GM12878 (cell line): ENCODE data around the gene TTLL13. TPM values are rescaled to one million over a fixed set of nuclear protein-coding genes. Genes with fewer than 3 reads are reported as not detected.

Experiments
- ATAC-seq: fragments of 200-7000 bp; cut with Tn5 transposase; 3 replicates; pipeline ENCODE4 v1.9.1; 2020; ENCODE audit warnings: mild to moderate bottlenecking, moderate library complexity
- BruUV-seq: library from RNA; stranded (reverse); fragments of 400-500 nt; replicated peaks from 2 replicates; lab custom pipeline; 2021; lab: Mats Ljungman, UMichigan
- CTCF ChIA-PET: fragments of 300-600 bp; sonication (Branson Sonifier 250); formaldehyde crosslinking; extraction: SDS; loops from one replicate; lab custom pipeline; 2021; ENCODE audit warnings: inconsistent platforms; lab: Yijun Ruan, JAX
- POLR2A ChIA-PET: fragments of 350-600 bp; formaldehyde crosslinking; extraction: SDS; loops from one replicate; lab custom pipeline; 2021; ENCODE audit warnings: inconsistent platforms; lab: Charles Lee
- RAD21 ChIA-PET: fragments of 300-600 bp; sonication (Branson Sonifier 250); formaldehyde crosslinking; loops from one replicate; lab custom pipeline; 2023; ENCODE audit warnings: antibody characterized with exemption; ENCODE audit not compliant: unreplicated experiment; lab: Charles Lee
- SMC1A ChIA-PET: fragments of 300-600 bp; sonication (Branson Sonifier 250); formaldehyde crosslinking; loops from one replicate; lab custom pipeline; 2023; ENCODE audit not compliant: unreplicated experiment, uncharacterized antibody; lab: Charles Lee
- DNase-seq: peaks from one replicate; pipeline ENCODE4 v3.0.0-alpha.2; 2011; ENCODE audit warnings: low read depth, low spot score
- FAIRE-seq: peaks from 3 replicates; lab custom pipeline; 2011; peaks lifted over from hg19 to GRCh38; lab: Jason Lieb, UNC
- H2AFZ ChIP-seq: 2 replicates; pipeline ENCODE4 v1.6.0; 2011; ENCODE audit warnings: low read depth, low read length, control low read depth; ENCODE audit not compliant: control insufficient read depth
- H3K27ac ChIP-seq: 2 replicates; pipeline ENCODE4 v1.5.1; 2011; ENCODE audit warnings: control low read depth; ENCODE audit not compliant: control insufficient read depth, insufficient read depth
- H3K27me3 ChIP-seq, 2 experiments: replicated peaks in 1 of 2; 2 replicates each; pipeline versions ENCODE4 v1.6.0 to v1.6.1; 2011; ENCODE audit warnings: low read length in 1 of 2; ENCODE audit not compliant: control insufficient read depth in 2 of 2, insufficient read depth in 2 of 2
- H3K36me3 ChIP-seq, 2 experiments: 2 replicates each; pipeline ENCODE4 v1.5.1; 2011; ENCODE audit warnings: low read length in 1 of 2; ENCODE audit not compliant: control insufficient read depth in 2 of 2, insufficient read depth in 2 of 2
- H3K4me1 ChIP-seq: 2 replicates; pipeline ENCODE4 v1.6.1; 2011; ENCODE audit warnings: mild to moderate bottlenecking, low read length, moderate library complexity, mixed read lengths; ENCODE audit not compliant: control insufficient read depth, insufficient read depth
- H3K4me2 ChIP-seq: 2 replicates; pipeline ENCODE4 v1.6.0; 2011; ENCODE audit warnings: control low read depth; ENCODE audit not compliant: control insufficient read depth, insufficient read depth
- H3K4me3 ChIP-seq: fragments of 200-600 bp; sonication (generic); 2 replicates; pipeline ENCODE4 v1.5.1; 2016
- H3K79me2 ChIP-seq: 2 replicates; pipeline ENCODE4 v1.6.0; 2011; ENCODE audit warnings: low read length; ENCODE audit not compliant: control insufficient read depth, insufficient read depth
- H3K9ac ChIP-seq: 2 replicates; pipeline ENCODE4 v1.8.0; 2011; ENCODE audit warnings: low read length, control low read depth, mixed read lengths; ENCODE audit not compliant: control insufficient read depth, insufficient read depth
- H3K9me3 ChIP-seq: replicated peaks from 3 replicates; pipeline ENCODE4 v1.5.1; 2011; ENCODE audit warnings: mild to moderate bottlenecking, low read length; ENCODE audit not compliant: control insufficient read depth, insufficient read depth
- H4K20me1 ChIP-seq: 2 replicates; pipeline ENCODE4 v1.6.0; 2011; ENCODE audit not compliant: control insufficient read depth, insufficient read depth
- ETV6 ChIP-seq, 2 experiments: fragments of 450-650 bp in 1 of 2; IDR thresholded peaks in 1 of 2; conservative IDR thresholded peaks in 1 of 2; 2 replicates each; pipeline ENCODE4 v1.6.1; 2014; ENCODE audit warnings: antibody characterized with exemption in 1 of 2, borderline replicate concordance in 1 of 2, low read depth in 1 of 2, mild to moderate bottlenecking in 1 of 2, moderate library complexity in 1 of 2
- IKZF1 ChIP-seq: fragments of 450-650 bp; conservative IDR thresholded peaks from 2 replicates; pipeline ENCODE4 v1.6.1; 2017; ENCODE audit warnings: antibody characterized with exemption, mild to moderate bottlenecking
- MYC ChIP-seq: IDR thresholded peaks from 2 replicates; pipeline ENCODE4 v1.6.1; 2011; ENCODE audit warnings: mild to moderate bottlenecking, low read length, moderate library complexity, inconsistent platforms; ENCODE audit not compliant: insufficient read depth, insufficient replicate concordance, insufficient read length, severe bottlenecking
- POLR2A ChIP-seq: IDR thresholded peaks from 2 replicates; pipeline ENCODE4 v1.6.1; 2011; ENCODE audit warnings: low read depth, mild to moderate bottlenecking, low read length
- ZNF207 ChIP-seq: fragments of 450-650 bp; IDR thresholded peaks from 2 replicates; pipeline ENCODE4 v1.6.1; 2014; ENCODE audit warnings: antibody characterized with exemption, mild to moderate bottlenecking, borderline replicate concordance
- ZNF274 ChIP-seq: IDR thresholded peaks from one replicate; pipeline ENCODE4 v1.8.0; 2011; ENCODE audit not compliant: insufficient read length, insufficient read depth
- WGBS: methylation state at CpG from one replicate; pipeline ENCODE4 v1.1.6; 2016; ENCODE audit warnings: low lambda C conversion rate; ENCODE audit not compliant: insufficient replicate concordance, insufficient coverage; ENCODE audit errors: missing lambda C conversion rate; 5-methylcytosine and 5-hydroxymethylcytosine counted together
- in situ Hi-C: fragments of 300-500 bp; cut with MboI; formaldehyde crosslinking; loops from 9 replicates; pipeline ENCODE4 v1.14.3; 2018; ENCODE audit warnings: mixed read lengths
- intact Hi-C: fragments of 100-400 bp; cut with micrococcal nuclease; formaldehyde crosslinking; loops from one replicate; pipeline ENCODE4 v1.14.2; 2022; ENCODE audit not compliant: unreplicated experiment
- polyA plus RNA-seq, 11 experiments: library from polyadenylated mRNA; depleted of rRNA in 4 of 11; unstranded in 6 of 11; stranded (reverse) in 5 of 11; fragments of >200 nt; fragmentation: Nextera tagmentation in 4 of 11; fragmentation: Illumina TruSeq in 1 of 11; extraction: Ambion mirVana in 4 of 11; extraction: Trizol in 1 of 11; gene quantifications; 1 replicate in 1 of 11; 2 replicates in 10 of 11; pipeline versions ENCODE4 v1.2.1 to v1.2.3, GENCODE V29; 2011 to 2016; ENCODE audit warnings: inconsistent platforms in 2 of 11, missing spikeins in 2 of 11, low read depth in 1 of 11
- total RNA-seq, 4 experiments: library from RNA; depleted of rRNA in 3 of 4; stranded (reverse); fragments of >200 nt in 3 of 4; fragmentation: Illumina TruSeq in 1 of 4; extraction: Trizol in 1 of 4; gene quantifications; 2 replicates each; pipeline versions ENCODE4 v1.2.1 to v1.2.3, GENCODE V29; 2013 to 2021
- TF ChIP-seq, protein P1 (sequence below): fragments of 450-650 bp; IDR thresholded peaks from 2 replicates; pipeline ENCODE4 v1.6.1; 2014; ENCODE audit warnings: mild to moderate bottlenecking
- TF ChIP-seq, protein P2 (sequence below): fragments of 450-650 bp; IDR thresholded peaks from 2 replicates; pipeline ENCODE4 v1.6.1; 2016; ENCODE audit warnings: mild to moderate bottlenecking

TTLL13 gene
- total and polyA plus RNA-seq, 10 of the 15 experiments (the other 5 are each of a cell fraction or from before 2014, with no cell fraction given): 0.03 to 0.32 (median 0.13) TPM; not detected in 1

DNA sequence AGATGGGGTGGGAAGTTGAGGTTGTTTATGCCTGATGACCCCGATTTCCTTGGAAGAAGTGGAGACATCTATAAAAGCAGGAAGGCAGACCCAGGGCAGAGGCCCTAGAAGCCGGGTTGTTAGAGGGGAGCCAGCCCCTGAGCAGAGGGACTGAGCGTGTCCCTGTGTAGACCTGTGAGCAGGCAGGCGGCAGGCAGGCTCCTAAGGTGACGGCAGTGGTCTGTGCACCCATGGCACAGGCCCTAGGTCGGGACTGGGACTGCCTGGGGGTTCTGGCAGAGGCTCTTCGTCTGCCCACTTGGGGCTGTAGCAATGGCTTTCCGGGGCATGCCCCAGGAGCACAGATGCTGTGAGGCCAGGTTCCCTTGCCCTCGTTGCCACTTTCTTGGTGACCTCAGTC, 38.3 kb upstream of the TTLL13 start:
- FAIRE-seq: no peak
- intact Hi-C loops: no loop called here
- no peak overlapping the region for H3K9ac ChIP-seq

More for the DNA sequence above, 38.3 kb upstream of the TTLL13 start:
- DNase-seq (no peak), ATAC-seq (no peak)
- ChIA-PET RAD21 (no interaction called here), POLR2A (no interaction called here), CTCF (no interaction called here), SMC1A (interaction anchor here (1.1 kb wide), 1 partner anchor 19 kb away, joined by 3 read pairs; no protein-coding TSS in a partner anchor)
- Histone ChIP-seq H3K4me3 (no peak overlapping the region), H3K9me3 (no peaks in the 10 kb centered on the region), H4K20me1 (no peaks in the 10 kb centered on the region), H3K27ac (no peak overlapping the region), H3K36me3 (no peaks in the 10 kb centered on the region; a peak in 2 of 4 replicates), H3K79me2 (no peaks in the 10 kb centered on the region; the same call in none of the 2 replicates), H3K4me1 (peaks cover 25% of the 10 kb centered on the region), H3K4me2 (no peak overlapping the region), H3K27me3 (no peaks in the 10 kb centered on the region), H2AFZ (no peak overlapping the region)
- TF ChIP-seq ZNF274: no peak
- no peak for TF ChIP-seq IKZF1
- TF ChIP-seq, protein P1, sequence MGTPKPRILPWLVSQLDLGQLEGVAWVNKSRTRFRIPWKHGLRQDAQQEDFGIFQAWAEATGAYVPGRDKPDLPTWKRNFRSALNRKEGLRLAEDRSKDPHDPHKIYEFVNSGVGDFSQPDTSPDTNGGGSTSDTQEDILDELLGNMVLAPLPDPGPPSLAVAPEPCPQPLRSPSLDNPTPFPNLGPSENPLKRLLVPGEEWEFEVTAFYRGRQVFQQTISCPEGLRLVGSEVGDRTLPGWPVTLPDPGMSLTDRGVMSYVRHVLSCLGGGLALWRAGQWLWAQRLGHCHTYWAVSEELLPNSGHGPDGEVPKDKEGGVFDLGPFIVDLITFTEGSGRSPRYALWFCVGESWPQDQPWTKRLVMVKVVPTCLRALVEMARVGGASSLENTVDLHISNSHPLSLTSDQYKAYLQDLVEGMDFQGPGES: no peak
- TF ChIP-seq, protein P2, sequence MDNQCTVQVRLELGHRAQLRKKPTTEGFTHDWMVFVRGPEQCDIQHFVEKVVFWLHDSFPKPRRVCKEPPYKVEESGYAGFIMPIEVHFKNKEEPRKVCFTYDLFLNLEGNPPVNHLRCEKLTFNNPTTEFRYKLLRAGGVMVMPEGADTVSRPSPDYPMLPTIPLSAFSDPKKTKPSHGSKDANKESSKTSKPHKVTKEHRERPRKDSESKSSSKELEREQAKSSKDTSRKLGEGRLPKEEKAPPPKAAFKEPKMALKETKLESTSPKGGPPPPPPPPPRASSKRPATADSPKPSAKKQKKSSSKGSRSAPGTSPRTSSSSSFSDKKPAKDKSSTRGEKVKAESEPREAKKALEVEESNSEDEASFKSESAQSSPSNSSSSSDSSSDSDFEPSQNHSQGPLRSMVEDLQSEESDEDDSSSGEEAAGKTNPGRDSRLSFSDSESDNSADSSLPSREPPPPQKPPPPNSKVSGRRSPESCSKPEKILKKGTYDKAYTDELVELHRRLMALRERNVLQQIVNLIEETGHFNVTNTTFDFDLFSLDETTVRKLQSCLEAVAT: no peak
- no peak for TF ChIP-seq POLR2A
- TF ChIP-seq MYC: no peak
- no peak for TF ChIP-seq ETV6 (conservative IDR thresholded peaks at IDR 0.05 in 1 of 2, IDR thresholded peaks at IDR 0.05 in 1 of 2; ENCODE audit: borderline replicate concordance in 1 of 2, low read depth in 1 of 2)
- no peak for TF ChIP-seq ZNF207
- in situ Hi-C loops: no loop called here
- BruUV-seq: no TSS peak
- 80% methylated on average over 9 of the region's 9 CpGs for WGBS
